Large intestine (tissue), 3 donors: ENCODE measurements around the gene EHD4. TPM values are rescaled to one million over a fixed set of nuclear protein-coding genes. Genes with fewer than 3 reads are reported as not detected.
A peak's percentile ranks its signal among the peaks of the same experiment; 100 is the strongest.

ENCODE experiments used
- DNase-seq, 2 donors: peaks; one replicate each; pipeline versions ENCODE4 v3.0.0 to v3.0.0-alpha.2; 2013
- H3K27ac ChIP-seq: one replicate; pipeline ENCODE4 v1.5.1; 2013; ENCODE audit warnings: low read length
- H3K27me3 ChIP-seq: 2 replicates; pipeline ENCODE4 v1.6.1; 2013; ENCODE audit warnings: low read length; ENCODE audit not compliant: control insufficient read depth, insufficient read depth
- H3K36me3 ChIP-seq: 2 replicates; pipeline ENCODE4 v1.6.1; 2013; ENCODE audit warnings: low read length; ENCODE audit not compliant: control insufficient read depth, insufficient read depth
- H3K4me1 ChIP-seq: one replicate; pipeline ENCODE4 v1.6.1; 2013; ENCODE audit warnings: low read length; ENCODE audit not compliant: control insufficient read depth, insufficient read depth
- H3K4me3 ChIP-seq: one replicate; pipeline ENCODE4 v1.5.1; 2013; ENCODE audit warnings: low read length
- H3K9me3 ChIP-seq: one replicate; pipeline ENCODE4 v1.6.1; 2013; ENCODE audit warnings: mild to moderate bottlenecking, low read depth, low read length, moderate library complexity; ENCODE audit not compliant: control insufficient read depth
- WGBS: methylation state at CpG from one replicate; pipeline ENCODE4 v1.1.5; 2013; ENCODE audit warnings: low lambda C conversion rate; ENCODE audit not compliant: insufficient coverage; 5-methylcytosine and 5-hydroxymethylcytosine counted together
- polyA plus RNA-seq: library from polyadenylated mRNA; unstranded; fragments of 120-200 nt; gene quantifications from one replicate; pipeline ENCODE4 v1.2.1, GENCODE V29; 2013

Gene EHD4
- polyA plus RNA-seq, 1 donor, result 13.1 TPM

- no peak overlapping the region for H3K4me3 ChIP-seq
- H3K27me3 ChIP-seq, result no peaks in the 10 kb centered on the region
- no CpG with 5 or more reads among the region's 11 CpGs for WGBS
- no peak overlapping the region for H3K27ac ChIP-seq
- peaks cover 15% of the 10 kb centered on the region for H3K36me3 ChIP-seq
- H3K4me1 ChIP-seq, result peaks cover 7% of the 10 kb centered on the region
- H3K9me3 ChIP-seq, result no peaks in the 10 kb centered on the region
- no peak for DNase-seq
Observed at GRCh38 chr15:41945731-41946130, 26.6 kb downstream of the EHD4 start.

- no peak for DNase-seq
- H3K36me3 ChIP-seq, result peaks cover 18% of the 10 kb centered on the region
- H3K4me3 ChIP-seq, result no peak overlapping the region
- H3K4me1 ChIP-seq, result peaks cover 7% of the 10 kb centered on the region
- H3K27ac ChIP-seq, result no peak overlapping the region
- WGBS, result no CpG with 5 or more reads among the region's 6 CpGs
- no peaks in the 10 kb centered on the region for H3K9me3 ChIP-seq
- H3K27me3 ChIP-seq, result no peaks in the 10 kb centered on the region
Observed at GRCh38 chr15:41945221-41945620, 27.1 kb downstream of the EHD4 start.

- 75% methylated on average over 2 of the region's 8 CpGs for WGBS
- DNase-seq, result no peak
- peaks cover 22% of the 10 kb centered on the region for H3K36me3 ChIP-seq
- no peaks in the 10 kb centered on the region for H3K27me3 ChIP-seq
- no peaks in the 10 kb centered on the region for H3K9me3 ChIP-seq
- H3K4me3 ChIP-seq, result no peak overlapping the region
- H3K27ac ChIP-seq, result peak overlapping the region; percentile 49
- H3K4me1 ChIP-seq, result peaks cover 4% of the 10 kb centered on the region
Observed at GRCh38 chr15:41944313-41944940, 27.9 kb downstream of the EHD4 start.

GRCh38 chr15:41943543-41944312 is 28.6 kb downstream of the EHD4 start:
- peak overlapping the region; percentile 49 for H3K27ac ChIP-seq
- H3K9me3 ChIP-seq, result no peaks in the 10 kb centered on the region
- peaks cover 22% of the 10 kb centered on the region for H3K36me3 ChIP-seq
- peaks cover 4% of the 10 kb centered on the region for H3K4me1 ChIP-seq
- no peak overlapping the region for H3K4me3 ChIP-seq
- WGBS, result 80% methylated on average over 1 of the region's 6 CpGs
- DNase-seq, result no peak
- no peaks in the 10 kb centered on the region for H3K27me3 ChIP-seq

GRCh38 chr15:41942886-41943285 is 29.5 kb downstream of the EHD4 start:
- Histone ChIP-seq H3K27ac (no peak overlapping the region), H3K36me3 (peaks cover 26% of the 10 kb centered on the region), H3K4me1 (peaks cover 4% of the 10 kb centered on the region), H3K9me3 (no peaks in the 10 kb centered on the region), H3K27me3 (no peaks in the 10 kb centered on the region), H3K4me3 (no peak overlapping the region)
- no CpG with 5 or more reads among the region's 7 CpGs for WGBS
- no peak for DNase-seq

- WGBS, result 72% methylated on average over 2 of the region's 22 CpGs
- H3K9me3 ChIP-seq, result no peaks in the 10 kb centered on the region
- no peak for DNase-seq
- H3K4me3 ChIP-seq, result no peak overlapping the region
- H3K27ac ChIP-seq, result no peak overlapping the region
- H3K36me3 ChIP-seq, result peaks cover 26% of the 10 kb centered on the region
- H3K27me3 ChIP-seq, result no peaks in the 10 kb centered on the region
- peaks cover 4% of the 10 kb centered on the region for H3K4me1 ChIP-seq
Observed at GRCh38 chr15:41941644-41942415, 30.5 kb downstream of the EHD4 start.

- WGBS, result no CpG with 5 or more reads among the region's 13 CpGs
- Histone ChIP-seq H3K4me1 (peaks cover 4% of the 10 kb centered on the region), H3K9me3 (no peaks in the 10 kb centered on the region), H3K27me3 (no peaks in the 10 kb centered on the region), H3K27ac (no peak overlapping the region), H3K36me3 (peaks cover 30% of the 10 kb centered on the region), H3K4me3 (no peak overlapping the region)
- no peak for DNase-seq
Observed at GRCh38 chr15:41940441-41940857, 31.9 kb downstream of the EHD4 start.

- no peaks in the 10 kb centered on the region for H3K9me3 ChIP-seq
- no peaks in the 10 kb centered on the region for H3K27me3 ChIP-seq
- no peak overlapping the region for H3K4me3 ChIP-seq
- WGBS, result no CpG with 5 or more reads among the region's 9 CpGs
- peaks cover 4% of the 10 kb centered on the region for H3K4me1 ChIP-seq
- no peak overlapping the region for H3K27ac ChIP-seq
- DNase-seq, result no peak
- H3K36me3 ChIP-seq, result peaks cover 29% of the 10 kb centered on the region
Observed at GRCh38 chr15:41939986-41940385, 32.4 kb downstream of the EHD4 start.

- no peak for DNase-seq
- no peak overlapping the region for H3K4me3 ChIP-seq
- no peak overlapping the region for H3K27ac ChIP-seq
- 100% methylated on average over 1 of the region's 4 CpGs for WGBS
- H3K9me3 ChIP-seq, result no peaks in the 10 kb centered on the region
- H3K4me1 ChIP-seq, result peaks cover 15% of the 10 kb centered on the region
- peaks cover 21% of the 10 kb centered on the region for H3K36me3 ChIP-seq
- H3K27me3 ChIP-seq, result no peaks in the 10 kb centered on the region
Observed at GRCh38 chr15:41937568-41937923, 34.8 kb downstream of the EHD4 start.

GRCh38 chr15:41936649-41937567 is 35.4 kb downstream of the EHD4 start:
- Histone ChIP-seq H3K9me3 (no peaks in the 10 kb centered on the region), H3K4me1 (peaks cover 21% of the 10 kb centered on the region), H3K36me3 (peaks cover 19% of the 10 kb centered on the region), H3K27me3 (no peaks in the 10 kb centered on the region), H3K4me3 (no peak overlapping the region), H3K27ac (no peak overlapping the region)
- DNase-seq, result no peak
- WGBS, result no CpG with 5 or more reads among the region's 19 CpGs
